SU-DHL-6 (cell line): ENCODE measurements around the gene TSPAN4.
A peak's percentile ranks its signal among the peaks of the same experiment; 100 is the strongest.

Source experiments
- H2AFZ ChIP-seq: fragments of 200-600 bp; sonication (generic); 2 replicates; pipeline ENCODE4 v1.6.1; 2014; ENCODE audit warnings: low read depth, mild to moderate bottlenecking, moderate library complexity, mixed read lengths, antibody characterized with exemption, low read length; ENCODE audit not compliant: severe bottlenecking
- H3F3A ChIP-seq: fragments of 200-600 bp; shearing (Covaris generic); 2 replicates; pipeline ENCODE4 v1.6.0; 2016; ENCODE audit warnings: antibody characterized with exemption, mild to moderate bottlenecking; ENCODE audit not compliant: insufficient read depth
- H3K27ac ChIP-seq: fragments of 200-600 bp; sonication (generic); 2 replicates; pipeline ENCODE4 v1.5.1; 2016; ENCODE audit warnings: low read depth, mild to moderate bottlenecking, low read length, moderate library complexity, mixed read lengths
- H3K27me3 ChIP-seq: fragments of 200-600 bp; sonication (generic), shearing (Covaris generic); 2 replicates; pipeline ENCODE4 v1.6.0; 2014; ENCODE audit warnings: mild to moderate bottlenecking, low read length
- H3K36me3 ChIP-seq: fragments of 200-600 bp; sonication (generic); 2 replicates; pipeline ENCODE4 v1.6.1; 2014; ENCODE audit warnings: mild to moderate bottlenecking, low read length, mixed read lengths
- H3K4me2 ChIP-seq: fragments of 300-600, 200-600 bp; shearing (Covaris generic), sonication (generic); 2 replicates; pipeline ENCODE4 v1.6.0; 2014; ENCODE audit warnings: low read length, low read depth, mild to moderate bottlenecking; ENCODE audit not compliant: poor library complexity, severe bottlenecking
- H3K4me3 ChIP-seq: fragments of 200-600 bp; sonication (generic); 2 replicates; pipeline ENCODE4 v1.5.1; 2014; ENCODE audit warnings: antibody characterized with exemption, low read length, mild to moderate bottlenecking, mixed read lengths; ENCODE audit not compliant: insufficient read depth, poor library complexity, severe bottlenecking
- H3K79me2 ChIP-seq: fragments of 200-600 bp; sonication (generic); 2 replicates; pipeline ENCODE4 v1.6.1; 2014; ENCODE audit warnings: mild to moderate bottlenecking, low read length, moderate library complexity; ENCODE audit not compliant: insufficient read depth
- H3K9ac ChIP-seq: fragments of 200-600 bp; sonication (generic); 2 replicates; pipeline ENCODE4 v1.7.0; 2014; ENCODE audit warnings: mild to moderate bottlenecking, low read length
- H3K9me2 ChIP-seq: fragments of 200-600 bp; sonication (generic); replicated peaks from 2 replicates; pipeline ENCODE4 v1.6.1; 2014; ENCODE audit warnings: low read length; ENCODE audit not compliant: insufficient read depth
- H3K9me3 ChIP-seq: fragments of 200-600 bp; sonication (generic); 2 replicates; pipeline ENCODE4 v1.6.1; 2014; ENCODE audit warnings: low read length, mixed read lengths; ENCODE audit not compliant: insufficient read depth
- H4K20me1 ChIP-seq: fragments of 200-600 bp; sonication (generic); 2 replicates; pipeline ENCODE4 v1.6.1; 2014; ENCODE audit warnings: low read depth, mild to moderate bottlenecking, antibody characterized with exemption, low read length, moderate library complexity, mixed read lengths
- EZH2phosphoT487 ChIP-seq: fragments of 200-600 bp; sonication (generic), shearing (Covaris generic); conservative IDR thresholded peaks from 2 replicates; pipeline ENCODE4 v1.6.1; 2018; ENCODE audit warnings: mild to moderate bottlenecking, antibody characterized with exemption, low read length, moderate library complexity, mixed read lengths
- TF ChIP-seq, protein P1 (sequence below): fragments of 200-600 bp; sonication (generic); IDR thresholded peaks from one replicate; pipeline ENCODE4 v1.5.1; 2017; ENCODE audit warnings: antibody characterized with exemption, mild to moderate bottlenecking, low read length, moderate library complexity; ENCODE audit not compliant: insufficient read depth, poor library complexity, severe bottlenecking

Gene TSPAN4

DNA sequence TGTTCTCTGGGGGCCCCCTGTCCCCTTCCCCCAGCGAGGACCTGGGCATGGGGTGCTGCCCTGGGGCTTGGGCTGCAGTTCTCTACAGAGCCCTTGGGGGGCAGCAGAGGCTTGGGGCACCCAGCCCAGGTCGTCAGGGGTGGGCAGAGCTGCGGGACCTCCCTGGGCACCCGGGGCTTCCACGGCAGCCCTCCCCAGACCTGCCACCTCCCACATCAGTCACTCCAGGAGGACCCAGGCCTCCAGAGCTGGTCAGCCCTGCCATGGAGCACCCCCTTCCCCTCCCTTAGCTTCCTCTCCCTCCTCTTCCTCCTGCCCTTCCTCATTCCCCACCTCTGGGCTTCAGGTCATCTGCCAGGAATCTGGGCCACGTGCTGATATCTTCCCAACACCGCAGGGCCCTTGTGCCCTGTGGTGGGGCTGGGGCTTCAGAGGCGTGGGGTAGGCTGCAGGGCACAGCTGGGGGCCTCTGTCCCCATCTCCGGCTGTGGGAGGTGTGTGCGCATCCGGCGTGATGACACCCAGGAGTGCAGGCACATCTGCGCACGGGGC is 5.8 kb downstream of the TSPAN4 start:
- H3K36me3 ChIP-seq: no peaks in the 10 kb centered on the region

DNA sequence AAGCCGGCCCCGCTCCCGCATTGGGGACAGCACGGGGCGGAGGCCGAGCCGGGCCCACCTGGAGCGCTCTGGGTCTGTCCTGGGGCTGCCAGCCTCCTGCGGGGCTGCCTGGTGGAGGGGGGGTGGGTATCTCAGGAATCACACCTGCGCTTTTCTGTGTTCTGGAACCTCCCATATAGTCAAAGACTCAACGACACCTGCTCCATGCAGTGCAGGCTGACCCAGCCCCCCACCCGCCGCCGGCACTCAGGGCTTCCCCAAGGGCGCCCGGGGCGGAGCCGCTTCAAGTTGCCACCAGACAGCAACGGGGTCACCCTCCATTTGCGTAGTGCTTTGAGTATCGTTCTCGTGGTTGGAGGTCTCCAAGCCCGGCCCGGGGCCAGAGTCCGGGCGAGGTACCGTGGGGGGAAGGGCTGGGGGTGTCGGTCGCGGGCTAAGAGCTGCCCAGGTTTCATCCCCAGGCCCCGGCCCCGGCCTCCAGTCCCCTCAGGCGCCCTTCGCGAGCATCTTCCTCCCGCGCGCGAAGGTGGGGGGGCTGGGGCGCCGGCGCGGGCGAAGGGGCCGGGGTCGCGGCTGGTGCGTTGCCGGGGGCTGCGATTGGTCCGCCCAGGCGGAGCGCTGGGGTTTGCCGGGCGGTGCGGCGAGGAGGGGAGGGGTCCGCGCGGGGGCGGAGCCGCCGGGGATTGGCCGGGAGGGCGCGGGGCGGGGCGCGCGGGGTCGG is 6.6 kb downstream of the TSPAN4 start:
- TF ChIP-seq, protein P1, sequence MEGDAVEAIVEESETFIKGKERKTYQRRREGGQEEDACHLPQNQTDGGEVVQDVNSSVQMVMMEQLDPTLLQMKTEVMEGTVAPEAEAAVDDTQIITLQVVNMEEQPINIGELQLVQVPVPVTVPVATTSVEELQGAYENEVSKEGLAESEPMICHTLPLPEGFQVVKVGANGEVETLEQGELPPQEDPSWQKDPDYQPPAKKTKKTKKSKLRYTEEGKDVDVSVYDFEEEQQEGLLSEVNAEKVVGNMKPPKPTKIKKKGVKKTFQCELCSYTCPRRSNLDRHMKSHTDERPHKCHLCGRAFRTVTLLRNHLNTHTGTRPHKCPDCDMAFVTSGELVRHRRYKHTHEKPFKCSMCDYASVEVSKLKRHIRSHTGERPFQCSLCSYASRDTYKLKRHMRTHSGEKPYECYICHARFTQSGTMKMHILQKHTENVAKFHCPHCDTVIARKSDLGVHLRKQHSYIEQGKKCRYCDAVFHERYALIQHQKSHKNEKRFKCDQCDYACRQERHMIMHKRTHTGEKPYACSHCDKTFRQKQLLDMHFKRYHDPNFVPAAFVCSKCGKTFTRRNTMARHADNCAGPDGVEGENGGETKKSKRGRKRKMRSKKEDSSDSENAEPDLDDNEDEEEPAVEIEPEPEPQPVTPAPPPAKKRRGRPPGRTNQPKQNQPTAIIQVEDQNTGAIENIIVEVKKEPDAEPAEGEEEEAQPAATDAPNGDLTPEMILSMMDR: no peak
- 0 out of 2 replicates have a peak, but pooled peaks have one; percentile 66 for TF ChIP-seq EZH2phosphoT487
- no peak overlapping the region for H3K27ac ChIP-seq
- peak overlapping the region; percentile 41 for H3K4me3 ChIP-seq
- H2AFZ ChIP-seq: no peak overlapping the region
- no peaks in the 10 kb centered on the region for H3K36me3 ChIP-seq
- peak overlapping the region; percentile 62 for H3K4me2 ChIP-seq
- no peaks in the 10 kb centered on the region for H3F3A ChIP-seq
- H3K9me2 ChIP-seq: no peaks in the 10 kb centered on the region
- no peaks in the 10 kb centered on the region for H4K20me1 ChIP-seq
- H3K9ac ChIP-seq: peak overlapping the region; percentile 41; the same call in 1 of the 2 replicates
- no peaks in the 10 kb centered on the region for H3K79me2 ChIP-seq
- no peaks in the 10 kb centered on the region for H3K27me3 ChIP-seq
- H3K9me3 ChIP-seq: no peaks in the 10 kb centered on the region

More for the DNA sequence above, 5.8 kb downstream of the TSPAN4 start:
- Histone ChIP-seq H3K79me2 (no peaks in the 10 kb centered on the region), H3K27me3 (no peaks in the 10 kb centered on the region), H3K9me3 (no peaks in the 10 kb centered on the region), H3K27ac (no peak overlapping the region), H2AFZ (no peak overlapping the region), H3K4me3 (no peak overlapping the region), H4K20me1 (no peaks in the 10 kb centered on the region), H3F3A (no peaks in the 10 kb centered on the region), H3K9me2 (no peaks in the 10 kb centered on the region), H3K9ac (no peak overlapping the region), H3K4me2 (peak overlapping the region; percentile 62)
- TF ChIP-seq, protein P1: peak; percentile 92
- TF ChIP-seq EZH2phosphoT487: no peak

DNA sequence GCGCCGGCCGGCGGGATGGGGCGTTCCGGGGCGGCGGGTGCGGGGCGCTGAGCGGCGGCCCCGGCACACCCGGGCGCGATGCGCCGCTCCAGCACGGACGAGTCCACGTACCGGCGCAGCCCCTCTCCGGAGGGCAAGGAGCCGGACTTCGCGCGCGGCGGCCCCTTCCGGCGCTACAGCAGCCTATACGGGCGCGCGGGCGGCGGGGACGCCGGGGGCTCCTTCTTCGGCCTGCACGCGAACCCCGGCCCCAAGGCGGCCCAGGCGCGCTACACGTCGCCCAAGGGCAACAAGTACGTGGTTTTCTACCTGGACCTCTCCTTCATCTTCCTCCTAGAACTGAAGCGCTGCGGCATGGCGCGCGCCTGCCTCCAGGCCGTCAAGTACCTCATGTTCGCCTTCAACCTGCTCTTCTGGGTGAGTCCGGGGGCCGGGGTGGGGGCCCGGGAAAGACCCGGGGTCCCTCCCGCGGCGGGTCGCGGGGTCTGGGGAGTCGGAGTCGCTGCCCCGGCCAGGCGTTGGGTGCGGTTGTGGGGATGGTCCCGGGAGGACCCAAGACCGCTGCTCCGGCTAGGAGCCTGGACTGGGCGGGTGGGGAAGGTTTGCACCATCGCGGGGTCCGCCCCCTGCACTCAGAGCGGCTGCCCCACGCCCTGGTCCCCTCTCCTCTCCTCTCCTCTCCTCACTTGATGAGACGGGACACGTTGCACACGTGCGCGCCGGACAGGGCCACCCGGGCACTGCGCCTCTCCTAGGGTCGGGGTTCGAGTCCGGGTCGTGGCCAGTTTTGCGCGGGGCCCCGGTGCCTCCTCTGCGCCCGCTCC is 7.5 kb downstream of the TSPAN4 start:
- no peaks in the 10 kb centered on the region for H3F3A ChIP-seq
- H3K27ac ChIP-seq: no peak overlapping the region
- H3K4me3 ChIP-seq: no peak overlapping the region
- no peaks in the 10 kb centered on the region for H3K27me3 ChIP-seq
- no peaks in the 10 kb centered on the region for H3K9me3 ChIP-seq
- H3K9ac ChIP-seq: no peak overlapping the region
- H3K9me2 ChIP-seq: no peaks in the 10 kb centered on the region
- no peaks in the 10 kb centered on the region for H3K79me2 ChIP-seq
- H2AFZ ChIP-seq: no peak overlapping the region
- H3K4me2 ChIP-seq: no peak overlapping the region
- H3K36me3 ChIP-seq: no peaks in the 10 kb centered on the region
- no peaks in the 10 kb centered on the region for H4K20me1 ChIP-seq
- TF ChIP-seq EZH2phosphoT487: no peak
- TF ChIP-seq, protein P1: no peak
